OCI-LY1 (cell line): ENCODE measurements around the gene CXCL3.

ENCODE experiments used
- CTCF ChIP-seq: fragments of 200-600 bp; sonication (generic), shearing (Covaris generic); IDR thresholded peaks from 2 replicates; pipeline ENCODE4 v1.5.1; 2017; ENCODE audit warnings: mild to moderate bottlenecking, antibody characterized with exemption, low read length, moderate library complexity, mixed read lengths
- EZH2 ChIP-seq: fragments of 200-600 bp; sonication (generic), shearing (Covaris generic); IDR thresholded peaks from 2 replicates; pipeline ENCODE4 v1.8.0; 2017; ENCODE audit warnings: borderline replicate concordance, mixed run types, mild to moderate bottlenecking, antibody characterized with exemption, low read length, moderate library complexity, mixed read lengths

- TF ChIP-seq CTCF (no peak), EZH2 (no peak)
Measured at GRCh38 chr4:74065115-74065642, 26.7 kb upstream of the CXCL3 start.
